A673 (cell line): ENCODE data around the gene ADGRA1. TPM values are rescaled to one million over a fixed set of nuclear protein-coding genes. Genes with fewer than 3 reads are reported as not detected.

Experiments used
- BruUV-seq: library from RNA; stranded (reverse); fragments of 400-500 nt; replicated peaks from 2 replicates; lab custom pipeline; 2021; lab: Mats Ljungman, UMichigan
- CTCF ChIA-PET: fragments of 300-600 bp; sonication (Branson Sonifier 250); formaldehyde crosslinking; loops from one replicate; lab custom pipeline; 2022; ENCODE audit warnings: antibody characterized with exemption; lab: Charles Lee
- POLR2A ChIA-PET: fragments of 300-600 bp; sonication (Branson Sonifier 250); formaldehyde crosslinking; loops from one replicate; lab custom pipeline; 2022; ENCODE audit warnings: antibody characterized with exemption; ENCODE audit not compliant: low non-redundant PET; lab: Charles Lee
- DNase-seq: peaks from one replicate; pipeline ENCODE4 v3.0.0-alpha.2; 2015; ENCODE audit warnings: low spot score
- H3K27ac ChIP-seq: fragments of 200-600 bp; sonication (generic); 2 replicates; pipeline ENCODE4 v1.5.1; 2016; ENCODE audit warnings: mixed run types, low read depth, mild to moderate bottlenecking, mixed read lengths, antibody characterized with exemption, low read length; ENCODE audit not compliant: poor library complexity, severe bottlenecking
- H3K27me3 ChIP-seq: fragments of 200-600 bp; sonication (generic); replicated peaks from 2 replicates; pipeline ENCODE4 v1.6.1; 2017; ENCODE audit warnings: mixed run types, low read depth, mild to moderate bottlenecking, mixed read lengths, antibody characterized with exemption, low read length; ENCODE audit not compliant: insufficient read depth, poor library complexity
- H3K36me3 ChIP-seq: fragments of 200-600 bp; sonication (generic); 2 replicates; pipeline ENCODE4 v1.6.1; 2016; ENCODE audit warnings: mixed run types, mild to moderate bottlenecking, mixed read lengths, antibody characterized with exemption, low read length; ENCODE audit not compliant: insufficient read depth, poor library complexity, severe bottlenecking
- H3K4me1 ChIP-seq: fragments of 200-600 bp; sonication (generic); 2 replicates; pipeline ENCODE4 v1.6.1; 2017; ENCODE audit warnings: mixed run types, mild to moderate bottlenecking, mixed read lengths, antibody characterized with exemption, low read length; ENCODE audit not compliant: insufficient read depth, poor library complexity, severe bottlenecking
- H3K4me3 ChIP-seq: fragments of 200-600 bp; sonication (generic); 2 replicates; pipeline ENCODE4 v1.5.1; 2016; ENCODE audit warnings: low read depth, mixed run types, mild to moderate bottlenecking, mixed read lengths, low read length; ENCODE audit not compliant: poor library complexity, severe bottlenecking
- H3K9me3 ChIP-seq: fragments of 200-600 bp; sonication (generic); 2 replicates; pipeline ENCODE4 v1.6.1; 2016; ENCODE audit warnings: mixed run types, low read depth, mild to moderate bottlenecking, mixed read lengths, antibody characterized with exemption, low read length; ENCODE audit not compliant: poor library complexity, severe bottlenecking
- CTCF ChIP-seq: fragments of 300-800, 200-600 bp; sonication (generic); conservative IDR thresholded peaks from 2 replicates; pipeline ENCODE4 v1.5.1; 2017; ENCODE audit warnings: low read depth, mild to moderate bottlenecking, antibody characterized with exemption, low read length, moderate library complexity, mixed read lengths
- EZH2 ChIP-seq: fragments of 200-600 bp; sonication (generic); IDR thresholded peaks from 2 replicates; pipeline ENCODE4 v1.6.1; 2017; ENCODE audit warnings: borderline replicate concordance, low read depth, mild to moderate bottlenecking, mixed read lengths, antibody characterized with exemption, low read length; ENCODE audit not compliant: poor library complexity, severe bottlenecking
- intact Hi-C: fragments of 100-400 bp; cut with micrococcal nuclease; formaldehyde crosslinking; loops from one replicate; pipeline ENCODE4 v1.10.0; 2022; ENCODE audit not compliant: unreplicated experiment
- total RNA-seq: library from RNA; stranded (reverse); gene quantifications from 2 replicates; pipeline ENCODE4 v1.2.3, GENCODE V29; 2021

Gene ADGRA1
- total RNA-seq, 1 experiment from 2014 or later: 0.82 TPM

GRCh38 chr10:133059093-133059470 lies 28.6 kb upstream of the ADGRA1 start:
- H3K9me3 ChIP-seq: no peaks in the 10 kb centered on the region
- POLR2A ChIA-PET: no interaction called here
- no TSS peak for BruUV-seq
- CTCF ChIA-PET: no interaction called here
- no peaks in the 10 kb centered on the region for H3K4me1 ChIP-seq
- H3K4me3 ChIP-seq: no peak overlapping the region
- no peaks in the 10 kb centered on the region for H3K36me3 ChIP-seq
- no peak for DNase-seq
- no peak for TF ChIP-seq CTCF
- no peak for TF ChIP-seq EZH2
- intact Hi-C loops: no loop called here
- no peaks in the 10 kb centered on the region for H3K27me3 ChIP-seq
- no peak overlapping the region for H3K27ac ChIP-seq

GRCh38 chr10:133059571-133059970 lies 28.2 kb upstream of the ADGRA1 start:
- BruUV-seq: no TSS peak
- Histone ChIP-seq H3K36me3 (no peaks in the 10 kb centered on the region), H3K9me3 (no peaks in the 10 kb centered on the region), H3K4me3 (no peak overlapping the region), H3K27ac (no peak overlapping the region), H3K4me1 (no peaks in the 10 kb centered on the region), H3K27me3 (no peaks in the 10 kb centered on the region)
- intact Hi-C loops: no loop called here
- no peak for TF ChIP-seq CTCF
- no peak for TF ChIP-seq EZH2
- ChIA-PET POLR2A (no interaction called here), CTCF (no interaction called here)
- DNase-seq: no peak

- H3K4me3 ChIP-seq: no peak overlapping the region
- POLR2A ChIA-PET: no interaction called here
- no peaks in the 10 kb centered on the region for H3K9me3 ChIP-seq
- TF ChIP-seq EZH2: no peak
- BruUV-seq: no TSS peak
- no peaks in the 10 kb centered on the region for H3K4me1 ChIP-seq
- H3K36me3 ChIP-seq: no peaks in the 10 kb centered on the region
- intact Hi-C loops: no loop called here
- H3K27me3 ChIP-seq: no peaks in the 10 kb centered on the region
- CTCF ChIA-PET: no interaction called here
- no peak overlapping the region for H3K27ac ChIP-seq
- DNase-seq: no peak
Measured at GRCh38 chr10:133060022-133060421, 27.7 kb upstream of the ADGRA1 start.

- TF ChIP-seq CTCF (no peak), EZH2 (no peak)
- H3K4me3 ChIP-seq: no peak overlapping the region
- no peaks in the 10 kb centered on the region for H3K36me3 ChIP-seq
- no peaks in the 10 kb centered on the region for H3K27me3 ChIP-seq
- no TSS peak for BruUV-seq
- H3K4me1 ChIP-seq: no peaks in the 10 kb centered on the region
- no peak for DNase-seq
- POLR2A ChIA-PET: no interaction called here
- intact Hi-C loops: no loop called here
- H3K9me3 ChIP-seq: no peaks in the 10 kb centered on the region
- no peak overlapping the region for H3K27ac ChIP-seq
- CTCF ChIA-PET: no interaction called here
Measured at GRCh38 chr10:133060466-133060865, 27.3 kb upstream of the ADGRA1 start.
